CD4-positive, alpha-beta T cell treated with Interleukin-6 at 100 ng/mL for 8 hours (primary cell): Measurements from ENCODE around the gene CYTH4.

Experiments used
- DNase-seq: peaks from one replicate; pipeline ENCODE4 v3.0.0-alpha.2; 2020; ENCODE audit warnings: mixed read lengths, low spot score

CYTH4 gene

GRCh38 chr22:37290737-37291136 lies 8.4 kb downstream of the CYTH4 start:
- DNase-seq, result no peak

- no peak for DNase-seq
Observed at GRCh38 chr22:37291559-37292298, 9.4 kb downstream of the CYTH4 start.

GRCh38 chr22:37292641-37293040 lies 10.3 kb downstream of the CYTH4 start:
- DNase-seq, result no peak

- no peak for DNase-seq
Observed at GRCh38 chr22:37293172-37293571, 10.9 kb downstream of the CYTH4 start.

GRCh38 chr22:37294747-37295146 lies 12.4 kb downstream of the CYTH4 start:
- no peak for DNase-seq

- no peak for DNase-seq
Observed at GRCh38 chr22:37295213-37295886, 13.0 kb downstream of the CYTH4 start.

- no peak for DNase-seq
Observed at GRCh38 chr22:37295946-37296345, 13.6 kb downstream of the CYTH4 start.

- no peak for DNase-seq
Observed at GRCh38 chr22:37298748-37299495, 16.6 kb downstream of the CYTH4 start.

GRCh38 chr22:37299969-37300509 lies 17.7 kb downstream of the CYTH4 start:
- DNase-seq, result no peak

GRCh38 chr22:37300551-37301017 lies 18.3 kb downstream of the CYTH4 start:
- DNase-seq, result peak; percentile 55

GRCh38 chr22:37301144-37301830 lies 19.0 kb downstream of the CYTH4 start:
- no peak for DNase-seq

- no peak for DNase-seq
Observed at GRCh38 chr22:37302674-37303555, 20.6 kb downstream of the CYTH4 start.

GRCh38 chr22:37303821-37304274 lies 21.5 kb downstream of the CYTH4 start:
- no peak for DNase-seq

- no peak for DNase-seq
Observed at GRCh38 chr22:37304595-37305343, 22.5 kb downstream of the CYTH4 start.

GRCh38 chr22:37305887-37306286 lies 23.6 kb downstream of the CYTH4 start:
- DNase-seq, result no peak

- DNase-seq, result no peak
Observed at GRCh38 chr22:37306494-37306829, 24.2 kb downstream of the CYTH4 start.

GRCh38 chr22:37308385-37309200 lies 26.3 kb downstream of the CYTH4 start:
- no peak for DNase-seq

- peak; percentile 74 for DNase-seq
Observed at GRCh38 chr22:37309211-37310074, 27.1 kb downstream of the CYTH4 start.
